Adipose tissue (tissue), 3 donors: ENCODE data around the gene MEOX2. TPM values are rescaled to one million over a fixed set of nuclear protein-coding genes. Genes with fewer than 3 reads are reported as not detected.

ENCODE experiments used
- H3K27ac ChIP-seq: one replicate; pipeline ENCODE4 v1.5.1; 2013; ENCODE audit warnings: low read depth, low read length
- WGBS, 3 donors: extraction: QIAGEN DNeasy Blood & Tissue Kit; methylation state at CpG; one replicate each; pipeline ENCODE4 v1.1.7; 2013; 5-methylcytosine and 5-hydroxymethylcytosine counted together
- polyA plus RNA-seq, 3 donors: library from polyadenylated mRNA; stranded (reverse); fragments of 200-250 nt; gene quantifications; one replicate each; pipeline ENCODE4 v1.2.3, GENCODE V29; 2013
- donor health status: healthy with polysubstance abuse.
- donor health status: Bipolar disorder and iron deficiency.
- donor health status: healthy.

The MEOX2 gene
- polyA plus RNA-seq, result 10 to 100 TPM in 1 of 3 donors, 1 to 10 TPM in 2; 1.2 to 13.4 (median 8.9) TPM

- WGBS, 3 donors, result 0 to 5% (median 1%) methylated on average over 32 of the region's 32 CpGs
Measured at GRCh38 chr7:15686295-15686956, at the start of gene MEOX2. Gene MEOX2, minus strand, starts transcription at chr7:15686683. Its CDS starts 281 bp downstream, at chr7:15686402.

GRCh38 chr7:15729746-15730145 lies 43.3 kb upstream of the MEOX2 start:
- no peak overlapping the region for H3K27ac ChIP-seq

More at GRCh38 chr7:15686295-15686956, at the start of gene MEOX2:
- peak within 1 kb of the TSS; percentile 62 for H3K27ac ChIP-seq

GRCh38 chr7:15725051-15725450 lies 38.6 kb upstream of the MEOX2 start:
- no peak overlapping the region for H3K27ac ChIP-seq
- 46 to 95% (median 78%) methylated on average over 3 of the region's 3 CpGs for WGBS, 3 donors

- no peak overlapping the region for H3K27ac ChIP-seq
Measured at GRCh38 chr7:15723841-15724240, 37.4 kb upstream of the MEOX2 start.

DNA sequence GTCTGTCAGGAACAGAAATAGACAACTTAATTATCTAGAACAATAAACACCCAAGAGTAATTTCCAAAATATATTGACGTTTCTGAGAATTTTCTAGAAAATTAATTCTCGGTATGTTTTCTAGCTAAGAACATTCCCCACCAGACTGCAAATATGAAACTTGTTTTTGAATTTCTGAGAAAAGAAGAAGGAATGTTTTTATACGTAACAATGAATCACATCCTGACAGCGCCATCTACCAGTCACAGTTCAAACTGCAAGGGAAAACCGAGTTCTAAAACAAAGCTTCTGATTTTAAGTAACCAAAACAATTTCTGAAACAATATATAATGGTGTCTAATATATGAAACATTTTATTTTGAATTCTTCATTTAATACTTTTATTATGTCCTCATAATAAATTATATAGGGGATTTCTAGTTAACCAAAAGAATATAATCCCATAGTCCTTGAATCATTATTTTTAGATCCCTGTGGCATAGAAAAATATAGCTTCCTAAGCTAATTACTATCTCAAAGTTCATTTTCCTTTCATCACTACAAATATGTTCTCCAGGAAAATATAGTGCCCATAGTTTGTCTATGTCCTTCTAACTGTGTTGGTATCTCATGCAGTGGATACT lies 34.5 kb upstream of the MEOX2 start:
- H3K27ac ChIP-seq, result no peak overlapping the region
- 32 to 66% (median 58%) methylated on average over 5 of the region's 5 CpGs for whole genome bisulfite sequencing, 3 donors

GRCh38 chr7:15719311-15719710 lies 32.8 kb upstream of the MEOX2 start:
- WGBS, 3 donors, result 78 to 95% (median 95%) methylated on average over 1 of the region's 1 CpG
- no peak overlapping the region for H3K27ac ChIP-seq

DNA sequence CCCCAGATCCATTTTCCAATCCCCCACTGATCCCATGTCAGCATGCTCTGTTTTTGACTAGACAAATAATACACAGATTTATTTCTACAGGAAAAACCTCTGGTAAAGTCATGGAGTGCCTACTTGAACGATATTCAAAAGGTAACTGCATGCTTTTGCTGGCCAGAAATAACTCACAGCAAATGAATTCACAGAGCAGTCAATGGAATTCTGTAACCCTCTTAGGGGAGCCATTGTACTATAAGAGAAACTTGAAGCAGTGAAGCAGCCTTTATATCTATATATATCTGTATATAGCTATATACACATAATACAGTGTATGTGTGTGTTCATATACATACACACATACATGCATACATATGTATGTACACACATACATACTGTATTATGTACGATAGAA lies 29.0 kb upstream of the MEOX2 start:
- H3K27ac ChIP-seq, result no peak overlapping the region
- 65 to 76% (median 75%) methylated on average over 2 of the region's 2 CpGs for WGBS, 3 donors

DNA sequence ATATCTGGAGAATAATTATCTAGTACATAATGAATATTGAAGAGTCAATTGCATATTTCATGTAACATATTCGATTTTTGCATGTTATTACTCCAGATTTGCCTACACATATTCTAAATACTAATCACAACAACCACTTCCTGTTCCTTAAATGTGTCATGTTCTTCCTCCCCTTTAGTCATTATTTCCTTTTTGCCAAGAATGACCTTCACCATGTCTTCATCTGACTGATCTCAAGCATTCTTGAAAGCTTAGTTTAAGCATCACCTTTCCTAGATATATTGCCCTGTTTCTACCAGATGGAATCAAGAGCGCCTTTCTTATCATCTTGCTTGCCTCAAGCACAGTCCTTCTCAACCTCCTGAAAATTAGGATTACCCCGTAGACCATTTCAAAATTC lies 23.5 kb upstream of the MEOX2 start:
- H3K27ac ChIP-seq, result no peak overlapping the region
- 75 to 87% (median 80%) methylated on average over 3 of the region's 3 CpGs for WGBS, 3 donors

DNA sequence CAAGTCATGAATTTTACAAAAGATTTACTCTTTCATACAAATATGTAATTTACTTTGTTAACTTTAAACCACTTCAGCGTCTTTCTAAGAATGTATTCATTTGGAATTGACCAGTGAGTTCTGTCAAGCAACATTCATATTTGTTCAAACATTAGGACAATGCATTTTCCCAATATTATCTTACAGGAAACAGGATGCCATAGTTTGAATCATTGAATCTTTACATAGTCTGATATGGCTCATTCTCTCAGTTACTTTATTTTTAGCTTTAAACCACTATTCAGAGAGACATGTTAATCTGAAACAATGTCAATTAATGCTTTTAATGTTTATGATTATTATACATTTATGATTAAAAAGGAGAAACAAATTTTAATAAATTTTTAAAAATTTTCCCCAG lies 21.1 kb upstream of the MEOX2 start:
- 42 to 88% (median 87%) methylated on average over 1 of the region's 1 CpG for WGBS, 3 donors

DNA sequence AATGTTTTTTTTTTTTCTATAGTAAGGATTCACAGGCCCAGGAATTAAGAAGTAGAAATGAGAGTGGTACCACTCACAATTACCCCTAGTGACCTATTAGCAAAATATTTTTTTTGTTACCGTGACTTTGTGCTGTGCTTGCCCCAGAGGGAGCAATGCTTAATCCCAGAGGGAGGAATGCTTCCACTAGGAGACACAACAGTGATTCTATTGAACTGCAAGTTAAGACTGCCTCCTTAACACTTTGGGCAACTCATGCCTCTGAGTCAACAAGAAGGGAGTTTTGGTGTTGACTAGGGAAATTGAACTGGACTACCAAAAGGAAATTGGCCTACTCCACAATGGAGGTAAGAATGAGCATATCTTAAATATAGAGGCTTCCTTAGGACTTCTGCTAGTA lies 17.2 kb upstream of the MEOX2 start:
- WGBS, 3 donors, result 84 to 91% (median 86%) methylated on average over 1 of the region's 1 CpG

More for the DNA sequence above, 21.1 kb upstream of the MEOX2 start:
- no peak overlapping the region for H3K27ac ChIP-seq

GRCh38 chr7:15692501-15693020 lies 6.1 kb upstream of the MEOX2 start:
- WGBS, 3 donors, result 73 to 87% (median 81%) methylated on average over 5 of the region's 5 CpGs
- no peak overlapping the region for H3K27ac ChIP-seq

More for the DNA sequence above, 17.2 kb upstream of the MEOX2 start:
- no peak overlapping the region for H3K27ac ChIP-seq

GRCh38 chr7:15688911-15689310 lies 2.4 kb upstream of the MEOX2 start:
- 18 to 49% (median 42%) methylated on average over 2 of the region's 2 CpGs for WGBS, 3 donors
- H3K27ac ChIP-seq, result no peak overlapping the region

DNA sequence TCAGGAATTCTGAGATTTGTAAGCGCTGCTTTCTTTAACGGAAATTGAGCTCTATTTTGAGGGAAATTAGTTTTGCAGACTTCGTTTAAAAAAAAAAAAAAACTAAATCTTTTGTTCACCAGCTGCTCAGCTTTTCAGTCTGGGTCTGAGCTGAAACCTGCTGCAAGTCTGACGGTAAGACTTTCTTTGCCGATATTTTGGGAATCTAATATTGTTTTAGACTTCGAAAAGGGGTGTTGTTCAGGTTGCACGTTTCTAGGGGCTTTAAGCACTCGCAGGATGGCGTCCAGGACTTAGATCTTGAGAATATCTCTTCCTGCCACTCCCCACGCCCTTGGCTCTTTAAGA lies 1.8 kb upstream of the MEOX2 start:
- WGBS, 3 donors, result 10 to 20% (median 18%) methylated on average over 10 of the region's 10 CpGs
- no peak overlapping the region for H3K27ac ChIP-seq

DNA sequence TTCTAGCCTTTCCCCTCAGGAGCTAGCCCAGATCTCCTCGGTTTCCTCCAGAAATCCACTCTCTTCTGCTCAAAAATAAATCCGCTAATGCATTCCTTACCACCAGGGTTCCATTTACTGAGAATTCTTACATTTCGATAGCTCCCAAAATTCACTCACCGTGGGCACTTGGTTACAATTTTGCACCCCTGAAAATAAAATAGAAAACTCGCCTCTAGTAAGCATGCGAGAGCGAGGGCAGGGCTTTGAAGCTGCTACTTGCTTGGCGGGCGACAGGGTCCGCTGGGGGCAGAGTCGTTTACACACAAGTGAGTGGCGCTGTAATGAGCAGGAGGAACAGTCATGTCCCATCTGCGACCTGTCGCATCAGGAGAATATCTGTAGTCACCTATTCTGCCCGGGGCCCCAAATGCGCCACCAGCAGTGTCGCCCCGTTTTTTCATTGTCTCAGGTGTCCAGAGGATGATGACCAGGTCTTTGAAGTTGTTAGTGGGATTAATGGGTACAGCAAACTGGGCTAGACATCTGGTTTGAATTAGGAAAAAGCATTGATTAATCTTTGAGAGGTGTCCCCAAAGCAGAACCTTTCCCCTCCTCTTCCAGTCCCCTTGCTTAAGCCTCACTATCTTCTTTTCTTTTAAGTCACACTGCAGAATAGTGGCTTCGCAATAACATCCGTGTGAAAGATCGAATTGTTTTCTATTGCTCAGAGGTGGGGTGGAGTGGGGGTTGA lies 1.2 kb upstream of the MEOX2 start:
- 8 to 16% (median 15%) methylated on average over 21 of the region's 21 CpGs for WGBS, 3 donors
- H3K27ac ChIP-seq, result no peak overlapping the region

DNA sequence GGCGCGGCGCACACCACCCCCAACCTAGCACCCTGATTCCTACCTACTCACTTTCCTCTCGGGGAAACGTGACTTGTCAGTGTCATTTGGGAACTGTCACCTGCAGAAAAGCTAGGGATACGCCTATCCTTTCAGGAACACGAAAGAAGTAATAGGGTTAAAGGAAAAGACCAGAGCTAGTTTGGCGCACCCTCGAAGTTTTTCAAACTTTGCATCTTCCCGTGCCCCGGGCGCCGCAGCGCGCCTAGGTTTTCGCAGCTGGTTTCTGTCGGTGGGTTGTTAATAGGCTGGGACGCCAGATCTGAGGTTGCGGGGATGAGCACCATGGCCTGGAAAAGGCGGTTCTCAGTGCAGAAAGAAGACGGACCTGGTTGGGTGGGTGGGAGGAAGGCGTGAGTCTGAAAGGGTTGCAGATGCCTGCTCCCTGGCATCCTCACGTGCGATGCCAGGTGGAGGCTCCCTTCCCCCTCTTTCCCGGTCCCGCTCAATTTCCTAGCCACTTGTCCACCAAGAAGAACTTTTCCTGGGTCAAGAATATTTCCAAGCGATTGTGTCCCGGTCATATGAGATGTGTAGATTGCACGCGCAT lies 568 bp upstream of the MEOX2 start:
- WGBS, 3 donors, result 4 to 7% (median 5%) methylated on average over 27 to 30 of the region's 30 CpGs

GRCh38 chr7:15685358-15686294 lies 857 bp downstream of the MEOX2 start:
- 1 to 3% (median 3%) methylated on average over 54 of the region's 54 CpGs for WGBS, 3 donors
- peak overlapping the region; percentile 62 for H3K27ac ChIP-seq

More for the DNA sequence above, 568 bp upstream of the MEOX2 start:
- no peak overlapping the region for H3K27ac ChIP-seq

- H3K27ac ChIP-seq, result no peak overlapping the region
- WGBS, 3 donors, result 5 to 12% (median 10%) methylated on average over 9 of the region's 9 CpGs
Measured at GRCh38 chr7:15684871-15685270, 1.6 kb downstream of the MEOX2 start.
